ENCODE measurements around the gene GYS2.

DNA sequence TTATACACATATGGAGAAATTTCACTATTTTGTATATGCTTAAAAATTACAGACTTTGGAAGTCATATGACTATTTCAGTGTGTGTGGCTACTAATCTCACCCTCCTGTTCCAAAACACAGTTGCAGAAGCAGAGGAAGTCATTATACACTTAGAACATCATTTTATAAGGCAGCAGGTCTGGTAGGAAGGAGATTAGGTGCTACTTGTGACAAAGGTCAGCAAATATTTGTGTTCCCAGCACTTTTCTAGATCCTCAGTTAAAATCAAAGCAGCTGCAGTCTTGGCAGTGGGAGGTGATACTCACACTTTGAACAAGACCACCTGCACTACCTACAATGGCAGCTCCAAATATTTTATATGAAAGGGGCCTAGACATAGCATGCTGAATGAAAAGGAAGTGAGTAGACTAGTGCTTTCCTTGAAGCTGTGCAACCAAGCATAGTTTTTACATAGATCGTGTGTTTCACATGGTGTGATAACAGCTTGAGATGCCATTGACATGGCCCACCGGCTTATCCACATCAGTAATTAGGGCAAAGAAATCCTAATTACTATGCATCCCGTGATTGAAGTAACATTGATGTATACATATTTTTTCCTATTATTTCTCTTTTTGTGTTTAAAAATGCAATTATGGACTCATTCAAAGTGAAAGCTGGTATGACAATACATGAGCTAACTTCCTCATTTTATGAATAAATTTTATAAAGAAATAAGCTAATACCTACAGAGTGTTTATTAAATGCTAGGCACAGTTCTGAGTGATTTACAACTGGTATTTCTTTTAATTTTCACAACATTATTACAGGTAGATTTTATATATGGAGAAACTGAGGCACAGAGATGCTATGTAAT, 5.3 kb downstream of the GYS2 start:
- TF ChIP-seq, protein P1, sequence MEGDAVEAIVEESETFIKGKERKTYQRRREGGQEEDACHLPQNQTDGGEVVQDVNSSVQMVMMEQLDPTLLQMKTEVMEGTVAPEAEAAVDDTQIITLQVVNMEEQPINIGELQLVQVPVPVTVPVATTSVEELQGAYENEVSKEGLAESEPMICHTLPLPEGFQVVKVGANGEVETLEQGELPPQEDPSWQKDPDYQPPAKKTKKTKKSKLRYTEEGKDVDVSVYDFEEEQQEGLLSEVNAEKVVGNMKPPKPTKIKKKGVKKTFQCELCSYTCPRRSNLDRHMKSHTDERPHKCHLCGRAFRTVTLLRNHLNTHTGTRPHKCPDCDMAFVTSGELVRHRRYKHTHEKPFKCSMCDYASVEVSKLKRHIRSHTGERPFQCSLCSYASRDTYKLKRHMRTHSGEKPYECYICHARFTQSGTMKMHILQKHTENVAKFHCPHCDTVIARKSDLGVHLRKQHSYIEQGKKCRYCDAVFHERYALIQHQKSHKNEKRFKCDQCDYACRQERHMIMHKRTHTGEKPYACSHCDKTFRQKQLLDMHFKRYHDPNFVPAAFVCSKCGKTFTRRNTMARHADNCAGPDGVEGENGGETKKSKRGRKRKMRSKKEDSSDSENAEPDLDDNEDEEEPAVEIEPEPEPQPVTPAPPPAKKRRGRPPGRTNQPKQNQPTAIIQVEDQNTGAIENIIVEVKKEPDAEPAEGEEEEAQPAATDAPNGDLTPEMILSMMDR (IDR thresholded peaks at IDR 0.05), result no peak
- no peak for TF ChIP-seq POLR2A (IDR thresholded peaks at IDR 0.05)

Measured in body of pancreas (tissue), 4 donors.